OCI-LY7 (cell line): ENCODE measurements around the gene PPP2R5C. TPM values are rescaled to one million over a fixed set of nuclear protein-coding genes. Genes with fewer than 3 reads are reported as not detected.

Experiments
- BruUV-seq: library from RNA; stranded (reverse); fragments of 400-500 nt; replicated peaks from 2 replicates; lab custom pipeline; 2021; lab: Mats Ljungman, UMichigan
- CTCF ChIA-PET: fragments of 300-600 bp; sonication (Branson Sonifier 250); formaldehyde crosslinking; loops from one replicate; lab custom pipeline; 2022; ENCODE audit warnings: antibody characterized with exemption; ENCODE audit not compliant: unreplicated experiment; lab: Charles Lee
- POLR2A ChIA-PET: fragments of 300-600 bp; sonication (Branson Sonifier 250); formaldehyde crosslinking; loops from one replicate; lab custom pipeline; 2022; ENCODE audit warnings: antibody characterized with exemption; lab: Charles Lee
- DNase-seq: peaks from one replicate; pipeline ENCODE4 v3.0.0-alpha.2; 2015; ENCODE audit warnings: low spot score
- H2AFZ ChIP-seq: fragments of 200-600 bp; sonication (generic), shearing (Covaris generic); 2 replicates; pipeline ENCODE4 v1.6.1; 2014; ENCODE audit warnings: mild to moderate bottlenecking, antibody characterized with exemption, low read length, moderate library complexity
- H3K27ac ChIP-seq: fragments of 200-600 bp; sonication (generic); 2 replicates; pipeline ENCODE4 v1.5.1; 2014; ENCODE audit warnings: mixed run types, low read depth, mild to moderate bottlenecking, moderate library complexity, low read length, inconsistent platforms; ENCODE audit not compliant: poor library complexity, severe bottlenecking
- H3K36me3 ChIP-seq: fragments of 200-600 bp; sonication (generic); 2 replicates; pipeline ENCODE4 v1.6.1; 2014; ENCODE audit warnings: mild to moderate bottlenecking, antibody characterized with exemption, low read length, moderate library complexity, mixed read lengths; ENCODE audit not compliant: insufficient read depth
- H3K4me1 ChIP-seq: fragments of 200-600 bp; sonication (generic); 2 replicates; pipeline ENCODE4 v1.5.1; 2014; ENCODE audit warnings: mild to moderate bottlenecking, low read length; ENCODE audit not compliant: insufficient read depth, poor library complexity, severe bottlenecking
- H3K4me2 ChIP-seq: fragments of 200-600 bp; sonication (generic); 2 replicates; pipeline ENCODE4 v1.6.1; 2014; ENCODE audit warnings: mild to moderate bottlenecking, low read length
- H3K4me3 ChIP-seq: fragments of 200-600 bp; sonication (generic); 2 replicates; pipeline ENCODE4 v1.5.1; 2014; ENCODE audit warnings: mild to moderate bottlenecking, low read depth, low read length; ENCODE audit not compliant: poor library complexity, severe bottlenecking
- H3K79me2 ChIP-seq: fragments of 200-600 bp; sonication (generic); 2 replicates; pipeline ENCODE4 v1.6.1; 2016; ENCODE audit warnings: low read depth, mild to moderate bottlenecking, low read length, moderate library complexity, mixed read lengths; ENCODE audit not compliant: insufficient read depth
- H3K9me2 ChIP-seq: fragments of 200-600 bp; sonication (generic); 2 replicates; pipeline ENCODE4 v1.6.1; 2016; ENCODE audit warnings: mild to moderate bottlenecking, low read length, mixed read lengths; ENCODE audit not compliant: insufficient read depth
- H3K9me3 ChIP-seq: fragments of 200-600 bp; sonication (generic); 2 replicates; pipeline ENCODE4 v1.6.1; 2014; ENCODE audit warnings: mild to moderate bottlenecking, mixed run types, low read length, mixed read lengths
- H4K20me1 ChIP-seq: fragments of 200-600 bp; sonication (generic); 2 replicates; pipeline ENCODE4 v1.6.1; 2014; ENCODE audit warnings: mild to moderate bottlenecking, antibody characterized with exemption, low read length, moderate library complexity, mixed read lengths; ENCODE audit not compliant: insufficient read depth
- EZH2phosphoT487 ChIP-seq: fragments of 200-600 bp; sonication (generic); IDR thresholded peaks from 2 replicates; pipeline ENCODE4 v1.6.1; 2018; ENCODE audit warnings: low read depth, borderline replicate concordance, mild to moderate bottlenecking, mixed run types, antibody characterized with exemption, low read length, moderate library complexity, mixed read lengths
- intact Hi-C: fragments of 100-400 bp; cut with micrococcal nuclease; formaldehyde crosslinking; loops from one replicate; pipeline ENCODE4 v1.10.0; 2022; ENCODE audit not compliant: unreplicated experiment
- total RNA-seq, 2 experiments: library from RNA; depleted of rRNA in 1 of 2; stranded (reverse); fragments of >200 nt in 1 of 2; shearing (Covaris generic) in 1 of 2; gene quantifications; 2 replicates each; pipeline ENCODE4 v1.2.3, GENCODE V29; 2014 to 2022
- TF ChIP-seq, protein P1 (sequence below): fragments of 200-600 bp; sonication (generic); conservative IDR thresholded peaks from 2 replicates; pipeline ENCODE4 v1.5.1; 2014; ENCODE audit warnings: mild to moderate bottlenecking, antibody characterized with exemption, low read length, moderate library complexity, mixed read lengths

PPP2R5C gene
- total RNA-seq, 2 experiments from 2014 or later: 161 to 236 TPM

GRCh38 chr14:101814934-101815333 is 53.4 kb downstream of the PPP2R5C start:
- DNase-seq: no peak
- BruUV-seq: no TSS peak
- H3K4me2 ChIP-seq: peak overlapping the region; percentile 98

GRCh38 chr14:101815994-101816393 is 54.5 kb downstream of the PPP2R5C start:
- no TSS peak for BruUV-seq
- no peaks in the 10 kb centered on the region for H3K9me3 ChIP-seq
- H3K4me2 ChIP-seq: peak overlapping the region; percentile 98
- ChIA-PET POLR2A (interaction anchor here (0.6 to 10.9 kb wide), 6 partner anchors 9 to 42 kb away, joined by 3 to 165 read pairs (median 8); no protein-coding TSS in a partner anchor), CTCF (interaction anchor here (0.9 kb wide), 1 partner anchor 24 kb away, joined by 3 read pairs; no protein-coding TSS in a partner anchor)
- H3K27ac ChIP-seq: peak overlapping the region; percentile 62
- H3K4me1 ChIP-seq: peaks cover 87% of the 10 kb centered on the region
- peak overlapping the region; percentile 14 for H3K4me3 ChIP-seq
- peaks cover 44% of the 10 kb centered on the region for H4K20me1 ChIP-seq
- peaks cover 58% of the 10 kb centered on the region for H3K36me3 ChIP-seq
- intact Hi-C loops: no loop called here
- no peak for TF ChIP-seq EZH2phosphoT487
- TF ChIP-seq, protein P1, sequence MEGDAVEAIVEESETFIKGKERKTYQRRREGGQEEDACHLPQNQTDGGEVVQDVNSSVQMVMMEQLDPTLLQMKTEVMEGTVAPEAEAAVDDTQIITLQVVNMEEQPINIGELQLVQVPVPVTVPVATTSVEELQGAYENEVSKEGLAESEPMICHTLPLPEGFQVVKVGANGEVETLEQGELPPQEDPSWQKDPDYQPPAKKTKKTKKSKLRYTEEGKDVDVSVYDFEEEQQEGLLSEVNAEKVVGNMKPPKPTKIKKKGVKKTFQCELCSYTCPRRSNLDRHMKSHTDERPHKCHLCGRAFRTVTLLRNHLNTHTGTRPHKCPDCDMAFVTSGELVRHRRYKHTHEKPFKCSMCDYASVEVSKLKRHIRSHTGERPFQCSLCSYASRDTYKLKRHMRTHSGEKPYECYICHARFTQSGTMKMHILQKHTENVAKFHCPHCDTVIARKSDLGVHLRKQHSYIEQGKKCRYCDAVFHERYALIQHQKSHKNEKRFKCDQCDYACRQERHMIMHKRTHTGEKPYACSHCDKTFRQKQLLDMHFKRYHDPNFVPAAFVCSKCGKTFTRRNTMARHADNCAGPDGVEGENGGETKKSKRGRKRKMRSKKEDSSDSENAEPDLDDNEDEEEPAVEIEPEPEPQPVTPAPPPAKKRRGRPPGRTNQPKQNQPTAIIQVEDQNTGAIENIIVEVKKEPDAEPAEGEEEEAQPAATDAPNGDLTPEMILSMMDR: 0 out of 2 replicates have a peak, but pooled peaks have one; percentile 20
- H2AFZ ChIP-seq: no peak overlapping the region
- peak; percentile 61 for DNase-seq
- H3K9me2 ChIP-seq: no peaks in the 10 kb centered on the region
- H3K79me2 ChIP-seq: peaks cover 98% of the 10 kb centered on the region

More at GRCh38 chr14:101814934-101815333, 53.4 kb downstream of the PPP2R5C start:
- ChIA-PET CTCF (interaction anchor here (0.7 kb wide), 1 partner anchor 45 kb away, joined by 3 read pairs; no protein-coding TSS in a partner anchor), POLR2A (interaction anchor here (0.6 to 10.9 kb wide), 9 partner anchors 10 to 490 kb away, joined by 3 to 165 read pairs (median 6); partner anchors contain the start of gene MOK)
- Histone ChIP-seq H2AFZ (no peak overlapping the region), H3K79me2 (peaks cover 97% of the 10 kb centered on the region), H3K9me3 (no peaks in the 10 kb centered on the region), H4K20me1 (peaks cover 50% of the 10 kb centered on the region), H3K4me3 (peak overlapping the region; percentile 88), H3K36me3 (peaks cover 52% of the 10 kb centered on the region), H3K27ac (peak overlapping the region; percentile 62), H3K4me1 (peaks cover 76% of the 10 kb centered on the region), H3K9me2 (no peaks in the 10 kb centered on the region)
- intact Hi-C loops: loop anchor here (5.0 kb wide), 1 partner anchor 62 kb away; no protein-coding TSS in a partner anchor
- TF ChIP-seq, protein P1: no peak

- peak overlapping the region; percentile 83 for H3K4me2 ChIP-seq
- TF ChIP-seq, protein P1: no peak
- no peak for TF ChIP-seq EZH2phosphoT487
- H3K4me3 ChIP-seq: peak overlapping the region; percentile 33
- POLR2A ChIA-PET: interaction anchor here (0.6 to 10.9 kb wide), 7 partner anchors 7 to 270 kb away, joined by 3 to 165 read pairs (median 5); no protein-coding TSS in a partner anchor
- intact Hi-C loops: no loop called here
- BruUV-seq: no TSS peak
- no peak for DNase-seq
- peaks cover 95% of the 10 kb centered on the region for H3K4me1 ChIP-seq
- H3K79me2 ChIP-seq: peaks cover 97% of the 10 kb centered on the region
- CTCF ChIA-PET: interaction anchor here (0.6 kb wide), 1 partner anchor 28 kb away, joined by 13 read pairs; no protein-coding TSS in a partner anchor
- H3K27ac ChIP-seq: peak overlapping the region; percentile 22
- H3K9me2 ChIP-seq: no peaks in the 10 kb centered on the region
- H2AFZ ChIP-seq: no peak overlapping the region
- H4K20me1 ChIP-seq: peaks cover 32% of the 10 kb centered on the region
- peaks cover 57% of the 10 kb centered on the region for H3K36me3 ChIP-seq
- H3K9me3 ChIP-seq: no peaks in the 10 kb centered on the region
Measured at GRCh38 chr14:101817501-101818001, 56.0 kb downstream of the PPP2R5C start.
